ENCODE data around the gene ZNF593. TPM values are rescaled to one million over a fixed set of nuclear protein-coding genes. Genes with fewer than 3 reads are reported as not detected.

The ZNF593 gene
- polyA plus RNA-seq, 4 donors, result 14.3 to 27.1 (median 19.5) TPM

GRCh38 chr1:26200413-26200812 lies 30.7 kb downstream of the ZNF593 start:
- DNase-seq (ENCODE audit: low read depth in 4 of 4, low spot score in 2 of 4), result no peak

- no peak for DNase-seq (ENCODE audit: low read depth in 4 of 4, low spot score in 2 of 4)
Observed at GRCh38 chr1:26203642-26204318, 34.1 kb downstream of the ZNF593 start.

- no peak for DNase-seq (ENCODE audit: low read depth in 4 of 4, low spot score in 2 of 4)
Observed at GRCh38 chr1:26210147-26210870, 40.6 kb downstream of the ZNF593 start.

GRCh38 chr1:26212726-26213125 lies 43.0 kb downstream of the ZNF593 start:
- no peak for DNase-seq (ENCODE audit: low read depth in 4 of 4, low spot score in 2 of 4)

- DNase-seq (ENCODE audit: low read depth in 4 of 4, low spot score in 2 of 4), result no peak
Observed at GRCh38 chr1:26213335-26213905, 43.7 kb downstream of the ZNF593 start.

- no peak for DNase-seq (ENCODE audit: low read depth in 4 of 4, low spot score in 2 of 4)
Observed at GRCh38 chr1:26215246-26215645, 45.5 kb downstream of the ZNF593 start.

GRCh38 chr1:26218906-26219494 lies 49.3 kb downstream of the ZNF593 start:
- no peak for DNase-seq (ENCODE audit: low read depth in 4 of 4, low spot score in 2 of 4)

Other genes starting within 250 kb of the ZNF593 start
- 10 to 100 TPM; 14.1 to 23.4 (median 18.7) TPM for gene PAFAH2, start 171.8 kb upstream of the ZNF593 start, polyA plus RNA-seq (ENCODE audit: insufficient read length in 4 of 4)
- 1 to 10 TPM; 1.3 to 2.4 (median 1.7) TPM for gene EXTL1, start 148.1 kb upstream of the ZNF593 start, polyA plus RNA-seq (ENCODE audit: insufficient read length in 4 of 4)
- 1 to 10 TPM; 3.1 to 5.8 (median 4.2) TPM for gene SLC30A2, start 123.8 kb upstream of the ZNF593 start, polyA plus RNA-seq (ENCODE audit: insufficient read length in 4 of 4)
- gene TRIM63, start 102.3 kb upstream of the ZNF593 start, polyA plus RNA-seq (ENCODE audit: insufficient read length in 4 of 4), result under 1 TPM; 0.62 to 0.87 (median 0.75) TPM
- gene PDIK1L, start 58.1 kb upstream of the ZNF593 start, polyA plus RNA-seq (ENCODE audit: insufficient read length in 4 of 4), result 10 to 100 TPM; 17.3 to 20.6 (median 19.5) TPM
- 1 to 10 TPM; 1.0 to 2.2 (median 1.3) TPM for gene FAM110D, start 10.8 kb upstream of the ZNF593 start, polyA plus RNA-seq (ENCODE audit: insufficient read length in 4 of 4)
- under 1 TPM in 3 of 4 donors, not detected in 1; 0.22 to 0.40 (median 0.23) TPM for gene C1orf232, start 945 bp upstream of the ZNF593 start, polyA plus RNA-seq (ENCODE audit: insufficient read length in 4 of 4)
- 1 to 10 TPM in 1 of 4 donors, under 1 TPM in 3; 0.41 to 1.4 (median 0.71) TPM for gene ZNF593OS, start 1.9 kb downstream of the ZNF593 start, polyA plus RNA-seq (ENCODE audit: insufficient read length in 4 of 4)
- gene CNKSR1, start 7.6 kb downstream of the ZNF593 start, polyA plus RNA-seq (ENCODE audit: insufficient read length in 4 of 4), result 10 to 100 TPM in 3 of 4 donors, 1 to 10 TPM in 1; 9.4 to 24.4 (median 15.5) TPM
- gene CATSPER4, start 20.7 kb downstream of the ZNF593 start, polyA plus RNA-seq (ENCODE audit: insufficient read length in 4 of 4), result under 1 TPM in 3 of 4 donors, not detected in 1; 0.13 to 0.17 (median 0.16) TPM
- gene CEP85, start 64.3 kb downstream of the ZNF593 start, polyA plus RNA-seq (ENCODE audit: insufficient read length in 4 of 4), result 10 to 100 TPM; 11.7 to 23.1 (median 19.2) TPM
- gene SH3BGRL3, start 110.2 kb downstream of the ZNF593 start, polyA plus RNA-seq (ENCODE audit: insufficient read length in 4 of 4), result 100 to 1,000 TPM in 2 of 4 donors, 10 to 100 TPM in 2; 85.5 to 114 (median 100) TPM
- 10 to 100 TPM; 30.4 to 58.2 (median 44.6) TPM for gene UBXN11, start 136.7 kb downstream of the ZNF593 start, polyA plus RNA-seq (ENCODE audit: insufficient read length in 4 of 4)
- 1 to 10 TPM; 1.7 to 9.6 (median 5.3) TPM for gene CD52, start 148.1 kb downstream of the ZNF593 start, polyA plus RNA-seq (ENCODE audit: insufficient read length in 4 of 4)
- 1 to 10 TPM in 1 of 4 donors, under 1 TPM in 3; 0.44 to 1.1 (median 0.79) TPM for gene CRYBG2, start 184.2 kb downstream of the ZNF593 start, polyA plus RNA-seq (ENCODE audit: insufficient read length in 4 of 4)
- gene ZNF683, start 202.8 kb downstream of the ZNF593 start, polyA plus RNA-seq (ENCODE audit: insufficient read length in 4 of 4), result under 1 TPM in 1 of 4 donors, not detected in 3; 0.14 TPM
- gene LIN28A, start 240.9 kb downstream of the ZNF593 start, polyA plus RNA-seq (ENCODE audit: insufficient read length in 4 of 4), result under 1 TPM; 0.04 to 0.14 (median 0.08) TPM

Measured in left renal cortex interstitium (tissue), 4 donors.